GM23248 (cell line): ENCODE measurements around the gene B3GAT3. TPM values are rescaled to one million over a fixed set of nuclear protein-coding genes. Genes with fewer than 3 reads are reported as not detected.
"Not testable (repeated sequence)": the region's sequence is repeated elsewhere in the genome, so short reads cannot be mapped to it uniquely, and the experiment has no call there.

Source experiments
- DNase-seq: peaks from one replicate; pipeline ENCODE4 v3.0.0-alpha.2; 2015
- H2AFZ ChIP-seq: fragments of 200-600 bp; sonication (generic); 2 replicates; pipeline ENCODE4 v1.6.1; 2016; ENCODE audit warnings: antibody characterized with exemption
- H3F3A ChIP-seq: fragments of 200-600 bp; sonication (generic); 2 replicates; pipeline ENCODE4 v1.6.1; 2016; ENCODE audit warnings: mild to moderate bottlenecking, antibody characterized with exemption, mixed run types; ENCODE audit not compliant: insufficient read depth
- H3K27ac ChIP-seq: fragments of 200-600 bp; sonication (generic); 2 replicates; pipeline ENCODE4 v1.5.1; 2016; ENCODE audit warnings: mild to moderate bottlenecking
- H3K27me3 ChIP-seq: fragments of 200-600 bp; sonication (generic); replicated peaks from 2 replicates; pipeline ENCODE4 v1.6.1; 2016; ENCODE audit warnings: mild to moderate bottlenecking; ENCODE audit not compliant: insufficient read depth
- H3K36me3 ChIP-seq: fragments of 200-600 bp; sonication (generic); 2 replicates; pipeline ENCODE4 v1.6.1; 2016; ENCODE audit warnings: low read depth, mild to moderate bottlenecking
- H3K4me1 ChIP-seq: fragments of 200-600 bp; sonication (generic); 2 replicates; pipeline ENCODE4 v1.6.1; 2016; ENCODE audit warnings: mild to moderate bottlenecking; ENCODE audit not compliant: insufficient read depth
- H3K4me2 ChIP-seq: fragments of 200-600 bp; sonication (generic); one replicate; pipeline ENCODE4 v1.6.1; 2016; ENCODE audit warnings: mild to moderate bottlenecking; ENCODE audit not compliant: unreplicated experiment
- H3K4me3 ChIP-seq: fragments of 200-600 bp; sonication (generic); 2 replicates; pipeline ENCODE4 v1.5.1; 2016; ENCODE audit warnings: mild to moderate bottlenecking
- H3K79me2 ChIP-seq: fragments of 200-600 bp; sonication (generic); 2 replicates; pipeline ENCODE4 v1.6.1; 2016; ENCODE audit warnings: mild to moderate bottlenecking; ENCODE audit not compliant: insufficient read depth
- H3K9ac ChIP-seq: fragments of 200-600 bp; sonication (generic); 2 replicates; pipeline ENCODE4 v1.6.1; 2016; ENCODE audit warnings: mild to moderate bottlenecking
- H3K9me2 ChIP-seq: fragments of 200-600 bp; sonication (generic); 2 replicates; pipeline ENCODE4 v1.6.1; 2016; ENCODE audit warnings: mixed run types, mild to moderate bottlenecking, moderate library complexity; ENCODE audit not compliant: insufficient read depth
- H3K9me3 ChIP-seq: fragments of 200-600 bp; sonication (generic); one replicate; pipeline ENCODE4 v1.6.1; 2017; ENCODE audit warnings: low read depth
- H4K20me1 ChIP-seq: fragments of 200-600 bp; sonication (generic); 2 replicates; pipeline ENCODE4 v1.6.0; 2016; ENCODE audit not compliant: insufficient read depth
- EZH2 ChIP-seq: fragments of 200-600 bp; sonication (generic); IDR thresholded peaks from 2 replicates; pipeline ENCODE4 v1.6.1; 2018; ENCODE audit warnings: antibody characterized with exemption, mild to moderate bottlenecking; ENCODE audit not compliant: insufficient read depth, poor library complexity, severe bottlenecking
- EZH2phosphoT487 ChIP-seq: fragments of 200-600 bp; sonication (generic); IDR thresholded peaks from 2 replicates; pipeline ENCODE4 v1.6.1; 2018; ENCODE audit warnings: antibody characterized with exemption, moderate library complexity, mild to moderate bottlenecking, low read depth; ENCODE audit not compliant: insufficient read depth
- WGBS, 2 experiments: methylation state at CpG; one replicate each; pipeline ENCODE4 v1.1.6; 2015 to 2017; ENCODE audit warnings: low lambda C conversion rate in 2 of 2, low coverage in 1 of 2; ENCODE audit errors: missing lambda C conversion rate in 2 of 2; 5-methylcytosine and 5-hydroxymethylcytosine counted together
- in situ Hi-C: fragments of 300-500 bp; cut with MboI; formaldehyde crosslinking; loops from 2 replicates; pipeline ENCODE4 v1.15.0; 2020
- polyA plus RNA-seq: library from polyadenylated mRNA; unstranded; fragments of >200 nt; fragmentation: Nextera tagmentation; extraction: Ambion mirVana; gene quantifications from 2 replicates; pipeline ENCODE4 v1.2.1, GENCODE V29; 2016
- total RNA-seq: library from RNA; depleted of rRNA; stranded (reverse); fragments of >200 nt; shearing (Covaris generic); gene quantifications from 2 replicates; pipeline ENCODE4 v1.2.3, GENCODE V29; 2014

B3GAT3 gene
- total and polyA plus RNA-seq, 2 experiments from 2014 or later: 35.6 to 44.2 TPM

DNA sequence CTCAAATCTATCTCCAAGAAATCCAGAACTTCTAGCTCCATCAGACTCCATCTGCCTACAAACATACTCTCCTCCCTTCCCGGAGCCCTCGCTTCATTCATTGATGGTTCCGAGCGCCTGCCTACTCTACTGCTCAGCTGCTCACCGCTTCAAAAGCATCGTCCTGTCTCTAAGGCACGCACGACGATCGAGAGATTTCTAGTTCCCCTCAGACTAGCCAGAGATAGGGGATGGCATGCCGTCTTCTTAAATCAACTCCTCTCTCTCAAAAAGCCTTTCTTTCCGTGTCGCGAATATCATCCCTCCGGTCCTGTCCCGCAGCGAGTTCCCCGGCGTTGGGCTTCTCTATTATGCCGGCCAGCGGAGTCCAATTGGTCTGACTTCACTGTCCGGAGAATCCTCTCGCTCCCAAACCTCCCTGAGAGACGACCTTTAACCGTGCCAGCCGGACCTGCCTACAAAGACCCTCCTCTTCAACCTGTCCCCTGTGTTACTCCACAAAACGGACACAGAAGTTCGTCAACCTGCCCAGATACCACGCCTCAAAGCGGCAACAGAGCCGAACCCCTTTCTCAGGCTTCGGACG lies 48.7 kb downstream of the B3GAT3 start:
- in situ Hi-C loops: no loop called here
- 1 to 2% methylated on average over 33 of the region's 33 CpGs for WGBS, 2 experiments
- peak; percentile 65 for DNase-seq
- TF ChIP-seq EZH2phosphoT487 (no peak), EZH2 (no peak)
- Histone ChIP-seq H3K9me2 (no peaks in the 10 kb centered on the region), H3K27me3 (no peaks in the 10 kb centered on the region), H3K9me3 (no peaks in the 10 kb centered on the region), H3K79me2 (peaks cover 88% of the 10 kb centered on the region), H3K4me1 (peaks cover 22% of the 10 kb centered on the region), H3K36me3 (peaks cover 39% of the 10 kb centered on the region), H3K9ac (peak overlapping the region; percentile 91), H4K20me1 (no peaks in the 10 kb centered on the region), H3F3A (peaks cover 22% of the 10 kb centered on the region), H3K4me3 (peak overlapping the region; percentile 94), H3K27ac (peak overlapping the region; percentile 66), H3K4me2 (peak overlapping the region; percentile 95), H2AFZ (peak overlapping the region; percentile 86)

DNA sequence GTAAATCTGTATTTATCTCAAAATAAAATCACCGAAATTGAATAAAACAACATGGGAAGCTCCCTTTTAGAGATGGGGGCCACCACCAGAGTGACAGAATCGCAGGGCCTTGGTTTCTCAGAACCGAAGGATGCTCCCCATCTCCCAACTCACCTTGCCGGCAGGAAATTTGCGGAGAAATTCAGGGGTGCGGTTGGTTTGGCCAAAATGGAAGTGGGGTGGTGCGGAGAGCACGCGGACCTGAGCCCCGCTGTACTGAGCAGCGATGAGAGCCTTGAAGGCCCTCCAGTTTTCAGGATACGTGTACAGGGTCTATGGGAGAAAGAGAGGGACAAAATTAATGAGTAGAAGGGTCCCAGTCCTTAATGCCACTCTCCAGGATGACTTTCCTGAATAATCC lies 49.4 kb downstream of the B3GAT3 start:
- no peak overlapping the region for H2AFZ ChIP-seq
- no peaks in the 10 kb centered on the region for H3K9me3 ChIP-seq
- peak overlapping the region; percentile 66; the same call in 1 of the 2 replicates for H3K27ac ChIP-seq
- peak overlapping the region; percentile 91 for H3K9ac ChIP-seq
- H3K4me1 ChIP-seq: peaks cover 22% of the 10 kb centered on the region
- TF ChIP-seq EZH2 (no peak), EZH2phosphoT487 (no peak)
- H3K79me2 ChIP-seq: peaks cover 95% of the 10 kb centered on the region
- in situ Hi-C loops: no loop called here
- no peaks in the 10 kb centered on the region for H3K9me2 ChIP-seq
- WGBS, 2 experiments: 79 to 83% methylated on average over 12 of the region's 12 CpGs
- H3K36me3 ChIP-seq: peaks cover 40% of the 10 kb centered on the region
- no peaks in the 10 kb centered on the region for H3K27me3 ChIP-seq
- peak overlapping the region; percentile 94 for H3K4me3 ChIP-seq
- peaks cover 26% of the 10 kb centered on the region for H3F3A ChIP-seq
- DNase-seq: no peak
- no peaks in the 10 kb centered on the region for H4K20me1 ChIP-seq
- H3K4me2 ChIP-seq: peak overlapping the region; percentile 95

DNA sequence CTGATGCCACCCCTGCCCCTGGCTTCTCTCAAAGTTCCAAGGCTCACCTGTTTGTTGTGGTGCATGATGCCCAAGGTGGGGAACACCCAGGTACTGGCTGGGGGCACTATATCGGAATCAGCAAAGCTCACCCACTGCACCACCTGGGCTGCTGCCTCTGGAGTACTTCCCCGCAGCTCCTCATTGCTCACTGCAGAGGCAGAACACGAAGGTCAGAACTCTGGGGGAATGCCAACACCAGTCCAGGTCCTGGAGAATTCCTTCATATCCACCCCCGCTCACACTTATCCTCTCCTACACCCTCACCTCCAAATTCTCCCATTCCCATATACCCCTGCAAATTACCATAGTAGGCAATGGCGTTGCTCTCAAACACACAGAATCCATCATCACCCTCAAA lies 50.3 kb downstream of the B3GAT3 start:
- H2AFZ ChIP-seq, H3K9me3 ChIP-seq, DNase-seq, H4K20me1 ChIP-seq, H3K27me3 ChIP-seq, in situ Hi-C loops, H3K9me2 ChIP-seq: not testable (repeated sequence)
- 98% methylated on average over 5 of the region's 5 CpGs for WGBS, 2 experiments
- H3K36me3 ChIP-seq: peaks cover 48% of the 10 kb centered on the region
- H3K4me2 ChIP-seq: peak overlapping the region; percentile 7
- H3K9ac ChIP-seq: peak overlapping the region; percentile 91; the same call in 1 of the 2 replicates
- H3K4me3 ChIP-seq: peak overlapping the region; percentile 94; the same call in 1 of the 2 replicates
- peaks cover 96% of the 10 kb centered on the region for H3K79me2 ChIP-seq
- peaks cover 22% of the 10 kb centered on the region for H3K4me1 ChIP-seq
- H3F3A ChIP-seq: peaks cover 33% of the 10 kb centered on the region
- H3K27ac ChIP-seq: 0 out of 2 replicates have a peak overlapping the region, but pooled peaks have one; percentile 2

DNA sequence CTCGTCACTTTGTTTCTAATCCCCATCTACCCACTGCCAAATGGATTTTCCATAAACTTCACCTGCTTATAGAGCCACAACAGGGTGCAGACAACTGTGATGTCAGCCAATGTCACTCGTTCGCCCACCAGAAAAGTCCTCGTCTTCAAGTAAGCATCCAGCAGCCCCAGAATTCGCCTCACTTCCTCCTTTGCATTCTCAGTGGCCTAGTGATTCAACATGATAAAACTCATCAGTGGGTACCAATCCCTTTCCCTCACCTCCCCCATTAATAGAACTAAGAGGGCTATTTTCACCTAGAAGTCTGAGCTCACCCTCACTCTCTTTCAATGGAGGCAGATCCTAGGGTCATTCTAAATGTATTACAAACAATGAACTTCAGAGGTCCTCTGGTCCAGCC lies 50.9 kb downstream of the B3GAT3 start:
- Histone ChIP-seq H3K4me1 (peaks cover 20% of the 10 kb centered on the region), H3F3A (peaks cover 39% of the 10 kb centered on the region), H3K36me3 (peaks cover 54% of the 10 kb centered on the region), H3K9ac (peak overlapping the region; percentile 91; the same call in 1 of the 2 replicates), H3K79me2 (peaks cover 96% of the 10 kb centered on the region)
- in situ Hi-C loops, H3K4me2 ChIP-seq, H2AFZ ChIP-seq, H3K27me3 ChIP-seq, H3K4me3 ChIP-seq, DNase-seq, H3K27ac ChIP-seq, H4K20me1 ChIP-seq, H3K9me3 ChIP-seq, H3K9me2 ChIP-seq: not testable (repeated sequence)
- WGBS, 2 experiments: 91 to 95% methylated on average over 5 of the region's 5 CpGs

DNA sequence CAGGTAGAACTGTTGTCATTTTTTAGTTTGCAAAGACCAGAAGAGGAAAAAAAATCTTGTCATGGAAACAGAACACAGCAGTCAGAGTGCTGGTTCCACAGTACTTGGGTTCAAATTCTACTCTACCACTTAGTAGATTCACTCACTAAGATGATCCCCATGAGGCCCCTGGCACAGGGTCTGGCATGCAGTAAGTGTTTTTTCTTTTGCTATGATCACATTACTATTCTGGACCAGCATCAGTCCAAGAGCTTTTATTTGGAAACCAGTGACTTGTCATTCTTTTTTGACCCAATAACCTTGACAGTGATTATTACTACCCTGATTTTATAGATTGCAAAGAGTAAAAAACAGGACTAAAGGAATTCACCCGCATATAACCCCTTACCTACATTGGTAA lies 52.2 kb downstream of the B3GAT3 start:
- no peak overlapping the region for H2AFZ ChIP-seq
- no peak overlapping the region for H3K9ac ChIP-seq
- H3K4me1 ChIP-seq: peaks cover 16% of the 10 kb centered on the region; the same call in 1 of the 2 replicates
- H3K36me3 ChIP-seq: peaks cover 66% of the 10 kb centered on the region
- H3K4me3 ChIP-seq: no peak overlapping the region
- H3F3A ChIP-seq: peaks cover 51% of the 10 kb centered on the region
- in situ Hi-C loops: no loop called here
- H4K20me1 ChIP-seq: no peaks in the 10 kb centered on the region
- no peaks in the 10 kb centered on the region for H3K9me2 ChIP-seq
- H3K27me3 ChIP-seq: no peaks in the 10 kb centered on the region
- H3K9me3 ChIP-seq: no peaks in the 10 kb centered on the region
- H3K79me2 ChIP-seq: peaks cover 96% of the 10 kb centered on the region
- TF ChIP-seq EZH2phosphoT487 (no peak), EZH2 (no peak)
- no peak for DNase-seq
- 96 to 100% methylated on average over 1 of the region's 1 CpG for WGBS, 2 experiments
- H3K4me2 ChIP-seq: no peak overlapping the region
- 0 out of 2 replicates have a peak overlapping the region, but pooled peaks have one; percentile 1 for H3K27ac ChIP-seq
